Pons (tissue), 1 donor: ENCODE data around the gene RAC3.

Source experiments
- DNase-seq: peaks from one replicate; pipeline ENCODE4 v3.0.0-alpha.2; 2016; ENCODE audit warnings: low spot score

RAC3 gene

DNA sequence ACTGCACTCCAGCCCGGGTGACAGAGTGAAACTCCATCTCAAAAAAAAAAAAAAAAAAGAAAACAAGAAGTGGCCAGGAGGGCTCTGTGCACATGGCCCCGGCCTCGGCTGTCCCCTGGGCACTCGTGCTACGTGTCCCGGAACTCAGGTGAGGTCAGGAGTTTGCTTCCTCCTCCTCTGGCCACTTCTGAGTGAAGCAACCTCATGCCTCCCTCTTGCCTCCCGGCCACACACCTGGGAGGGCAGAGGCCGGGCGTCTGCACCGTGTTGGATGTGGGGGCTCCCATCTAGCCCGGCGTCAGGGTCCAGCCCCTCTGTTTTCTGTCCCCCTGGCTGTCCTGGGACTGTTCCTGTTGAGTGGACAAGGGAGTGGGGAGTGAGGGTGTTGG is 31.9 kb upstream of the RAC3 start:
- no peak for DNase-seq

DNA sequence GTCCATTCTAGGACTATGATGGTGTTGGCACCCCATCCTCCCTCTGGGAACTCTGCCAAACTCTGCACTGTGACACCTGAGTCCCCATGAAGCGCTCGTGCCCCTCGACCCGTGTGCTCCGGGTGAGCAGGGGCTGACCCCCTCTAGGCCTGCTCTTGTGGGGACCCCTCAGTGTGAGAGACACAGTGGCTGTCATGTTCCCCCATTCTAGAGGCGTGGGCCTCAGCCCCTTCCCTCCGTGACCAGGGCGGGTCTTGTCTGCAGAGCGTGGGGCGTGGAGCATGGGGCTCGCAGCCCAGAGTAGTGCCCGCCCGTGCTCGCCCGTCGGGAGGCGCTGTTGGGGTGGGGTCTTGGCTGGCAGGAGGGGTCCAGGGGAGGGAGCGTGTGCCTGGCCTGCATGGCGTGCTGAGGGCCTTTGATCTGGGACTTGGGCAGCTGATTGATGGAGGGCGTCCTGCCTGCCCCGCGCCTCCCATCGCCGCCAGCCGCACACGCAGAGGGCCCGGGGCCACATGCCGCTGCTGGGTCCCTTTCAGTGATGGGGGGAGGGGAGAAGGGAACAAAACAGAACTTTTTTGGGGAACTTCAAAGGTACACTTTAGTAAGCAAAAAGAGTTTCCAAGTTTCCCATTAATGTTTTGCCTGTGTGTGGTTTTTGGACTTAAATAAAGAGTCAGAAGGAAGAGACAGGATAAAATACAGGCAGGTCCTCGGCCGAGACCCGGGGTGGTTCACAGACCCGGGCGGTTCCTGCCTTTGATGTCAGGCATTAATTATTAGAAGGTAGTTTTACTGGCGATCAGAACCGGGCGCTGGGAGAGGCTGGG is 31.3 kb upstream of the RAC3 start:
- DNase-seq = no peak

DNA sequence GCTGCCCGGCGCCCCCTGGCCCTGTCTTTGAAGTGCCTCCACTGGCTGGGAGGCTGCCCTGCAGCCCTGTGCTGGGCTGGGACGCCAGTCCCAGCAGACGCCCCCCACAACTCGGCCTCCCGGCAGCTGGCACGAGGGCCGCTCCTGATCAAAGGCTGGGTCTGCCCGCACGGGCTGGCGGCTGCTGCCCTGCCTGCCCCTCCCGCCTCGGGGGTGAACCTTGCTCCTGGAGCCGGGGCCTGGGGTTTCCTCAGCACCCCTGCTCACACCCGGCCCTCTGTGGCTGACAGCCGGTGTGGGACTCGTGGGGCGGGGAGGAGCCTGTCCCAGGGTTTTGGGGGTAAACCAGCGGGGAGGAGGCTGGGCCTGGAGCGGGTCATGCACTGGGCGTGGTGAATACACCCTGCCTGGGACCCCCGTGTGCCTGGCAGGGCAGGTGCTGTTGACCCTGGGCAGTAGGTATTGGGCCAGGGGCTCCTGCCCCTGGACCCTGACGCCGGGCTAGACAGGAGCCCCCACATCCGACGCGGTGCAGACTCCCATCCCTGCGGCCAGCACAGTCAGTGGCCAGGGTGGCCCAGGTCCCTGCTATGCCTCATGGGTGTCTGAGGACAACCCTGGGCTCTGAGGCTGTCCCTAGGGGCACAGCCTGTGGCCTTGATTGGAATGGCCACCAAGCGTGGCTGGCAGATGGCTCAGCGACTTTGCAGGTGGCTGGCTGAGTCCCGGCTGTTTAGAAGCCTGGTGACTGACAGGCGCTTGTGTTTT is 30.5 kb upstream of the RAC3 start:
- no peak for DNase-seq

DNA sequence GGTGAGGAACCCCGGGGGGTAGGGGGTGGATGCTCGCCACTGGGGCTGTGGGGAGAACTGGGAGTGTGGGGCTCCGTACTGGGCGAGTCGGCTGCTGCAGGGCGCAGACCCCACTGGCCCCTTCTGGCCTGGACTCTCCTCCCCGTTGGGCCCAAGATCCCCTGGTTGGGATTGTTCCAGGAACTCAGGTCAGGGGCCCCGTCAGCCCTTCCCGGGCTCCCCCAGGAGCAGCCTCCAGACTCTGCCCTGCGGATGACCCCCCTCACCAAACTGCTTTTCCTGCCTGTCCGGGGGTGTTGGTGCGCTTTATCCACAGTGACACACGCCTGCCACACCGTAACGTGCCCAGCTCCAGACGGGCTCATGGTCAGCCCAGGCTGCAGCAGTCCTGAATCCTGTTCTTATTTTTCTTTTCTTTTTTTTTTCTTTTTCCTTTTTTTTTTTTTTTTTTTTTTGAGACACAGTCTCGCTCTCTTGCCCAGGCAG is 29.9 kb upstream of the RAC3 start:
- DNase-seq = no peak

DNA sequence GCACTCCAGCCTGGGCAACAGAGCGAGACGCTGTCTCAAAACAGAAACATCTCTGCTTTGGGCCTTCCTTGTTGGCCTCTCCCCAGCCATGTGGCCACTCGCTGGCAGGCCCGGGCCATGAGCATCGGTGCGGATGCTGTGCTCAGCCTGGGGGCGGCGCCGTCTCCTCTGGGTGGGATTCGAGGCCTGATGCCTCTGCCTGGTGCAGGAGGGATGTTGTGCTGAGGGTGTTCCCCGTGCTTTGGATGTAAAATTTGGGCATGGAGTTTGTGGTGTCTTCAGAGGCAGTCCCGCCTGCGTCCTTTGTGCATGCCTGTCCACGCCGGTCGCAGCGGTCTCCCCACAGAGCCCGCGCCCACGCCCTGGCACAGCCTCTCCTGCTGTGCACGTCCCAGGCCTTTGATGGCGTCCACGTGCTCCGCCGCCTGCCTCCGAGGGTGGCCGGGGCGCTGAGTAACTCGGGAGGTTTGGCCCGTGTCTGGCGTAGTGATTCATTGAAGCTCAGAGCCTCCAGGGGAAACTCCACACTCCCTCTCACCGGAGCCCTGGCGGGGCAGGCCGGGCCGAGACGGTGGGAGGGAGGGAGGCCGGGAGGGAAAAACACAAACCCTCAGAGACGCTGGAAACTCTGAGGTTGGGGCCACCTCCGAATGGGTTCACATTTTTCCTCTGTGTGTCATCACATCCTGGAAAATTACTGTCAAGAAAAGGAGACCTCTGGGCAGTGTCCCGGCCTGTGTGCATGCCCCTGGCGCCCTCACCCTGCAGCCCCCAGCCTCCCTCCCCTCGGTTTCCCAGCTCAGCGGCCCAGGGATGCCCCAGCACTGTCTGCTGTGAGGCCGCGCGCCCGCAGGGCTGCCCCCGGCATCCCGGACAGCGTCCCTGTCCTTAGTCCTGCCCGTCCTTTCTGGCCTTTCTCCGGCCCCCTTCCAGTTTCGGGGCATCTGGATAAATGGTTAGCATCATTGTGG is 27.8 kb upstream of the RAC3 start:
- no peak for DNase-seq

DNA sequence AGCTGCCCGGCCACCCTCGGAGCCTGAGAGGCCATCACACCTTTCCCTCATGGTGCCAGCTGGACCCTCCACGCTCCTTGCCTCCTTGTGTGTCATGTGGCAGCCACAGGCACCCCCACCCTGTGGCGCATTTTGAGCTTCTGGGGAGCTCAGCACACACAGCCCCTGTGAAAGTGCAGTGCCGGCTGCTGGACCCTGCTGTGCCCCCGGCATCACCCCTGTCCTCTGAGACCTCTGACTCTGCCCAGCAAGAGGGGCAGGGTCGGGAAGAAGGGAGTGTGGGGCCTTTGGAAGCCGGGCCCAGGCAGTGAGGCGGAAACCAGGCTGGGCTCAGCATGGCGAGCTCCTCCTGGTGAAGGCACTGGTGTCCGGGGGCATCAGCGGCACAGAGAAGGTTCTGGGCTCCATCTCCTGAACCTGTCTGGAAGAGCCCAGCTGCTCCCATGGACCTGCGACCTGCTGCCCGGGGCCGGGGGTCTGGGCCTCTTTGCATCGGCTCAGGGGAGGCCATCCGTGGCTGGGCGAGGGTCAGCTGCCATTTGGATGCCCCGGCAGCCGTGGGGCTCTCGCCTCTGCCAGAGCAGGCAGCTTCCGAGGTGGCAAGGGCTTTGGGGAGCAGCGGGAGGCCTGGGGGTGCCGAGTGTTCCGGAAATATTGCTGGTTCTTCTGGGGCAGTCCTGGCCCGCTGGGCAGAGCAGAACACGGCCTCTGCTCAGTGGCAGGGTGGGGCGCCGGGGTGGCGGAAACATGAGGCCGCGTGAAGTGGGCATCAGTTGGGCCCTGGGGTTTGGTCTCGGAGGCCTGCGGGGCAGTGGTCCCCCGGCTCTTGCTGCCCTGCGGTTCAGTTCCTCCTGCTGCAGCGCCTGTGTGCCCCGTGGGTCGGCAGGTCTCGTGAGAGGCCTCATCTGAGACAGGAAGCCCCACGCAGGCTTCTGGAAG is 26.7 kb upstream of the RAC3 start:
- no peak for DNase-seq

DNA sequence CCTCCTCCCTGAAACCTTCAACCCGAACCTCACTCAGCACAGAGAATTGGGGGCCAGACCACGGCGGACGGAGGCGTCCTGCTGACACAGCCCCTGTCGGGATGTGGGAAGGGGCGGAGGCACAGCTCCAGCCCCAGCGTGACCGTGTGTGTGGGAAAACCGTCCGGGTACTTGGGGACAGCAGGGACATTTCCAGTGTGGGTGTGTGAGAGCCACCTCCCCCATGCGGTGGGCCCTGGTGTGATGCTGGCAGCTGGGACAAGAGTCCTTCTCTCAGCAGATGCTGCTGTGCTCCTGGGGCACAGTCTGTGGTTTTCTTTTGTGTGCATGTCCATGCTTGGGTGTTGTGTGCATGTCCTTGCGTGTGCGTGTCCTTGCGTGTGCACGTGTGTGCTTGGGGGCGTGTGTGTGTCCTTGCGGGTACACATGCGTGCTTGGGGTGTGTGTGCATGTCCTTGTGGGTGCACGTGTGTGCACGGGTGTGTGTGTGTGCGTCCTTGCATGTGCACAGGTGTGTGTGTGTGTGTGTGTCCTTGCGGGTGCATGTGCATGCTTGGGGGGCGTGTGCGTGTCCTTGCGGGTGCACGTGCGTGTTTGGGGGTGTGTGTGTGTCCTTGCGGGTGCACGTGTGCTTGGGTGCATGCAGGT is 25.7 kb upstream of the RAC3 start:
- no peak for DNase-seq

DNA sequence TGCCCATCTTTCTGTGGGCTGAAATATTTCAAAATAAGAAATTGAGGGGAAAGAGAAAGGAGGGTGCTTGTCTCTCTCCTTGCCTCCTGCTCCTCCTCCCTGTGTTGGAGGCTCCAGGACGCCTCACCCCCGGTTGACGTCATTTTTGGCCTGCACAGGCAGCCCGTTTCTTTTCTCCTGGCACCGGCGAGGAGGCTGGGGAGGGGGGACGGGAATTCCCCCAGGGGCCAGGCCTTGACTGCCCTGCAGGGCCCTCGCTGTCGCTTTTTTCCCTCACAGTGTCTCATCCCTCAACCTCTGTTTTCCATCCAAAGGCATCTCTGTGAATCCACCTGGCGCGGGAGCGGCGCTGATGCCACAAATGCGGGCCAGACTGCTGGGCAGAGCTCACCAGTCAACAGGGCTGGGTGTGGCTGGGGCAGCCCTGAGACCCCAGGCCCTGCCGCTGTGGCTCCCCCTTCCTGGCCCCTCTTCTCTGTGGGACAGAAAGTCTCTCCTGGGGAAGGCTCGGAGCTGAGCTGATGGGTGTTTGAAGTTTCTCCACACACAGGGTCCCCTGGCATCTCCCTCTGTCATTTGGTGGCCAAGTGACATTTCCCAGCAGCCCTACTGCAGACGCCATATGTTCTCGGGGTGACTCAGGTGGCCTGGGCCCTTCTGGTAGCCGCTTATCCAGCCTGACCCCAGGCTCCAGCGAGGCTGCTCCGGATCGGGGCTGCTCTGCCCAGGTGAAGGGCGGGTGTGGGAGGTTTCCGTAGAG is 24.8 kb upstream of the RAC3 start:
- DNase-seq = no peak

DNA sequence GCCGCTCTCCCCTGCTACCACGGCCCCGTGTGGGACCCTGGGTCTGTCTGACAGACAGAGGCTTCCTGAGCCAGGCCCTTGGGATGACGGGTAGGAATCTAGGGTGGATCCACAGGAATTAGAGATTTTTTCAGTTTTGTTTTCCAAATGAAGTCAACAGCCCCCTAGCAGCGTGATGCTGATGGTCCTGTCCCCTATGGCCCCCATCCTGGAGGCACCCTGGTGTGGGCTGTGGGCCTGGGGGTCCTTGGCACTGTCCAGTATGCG is 24.3 kb upstream of the RAC3 start:
- no peak for DNase-seq

DNA sequence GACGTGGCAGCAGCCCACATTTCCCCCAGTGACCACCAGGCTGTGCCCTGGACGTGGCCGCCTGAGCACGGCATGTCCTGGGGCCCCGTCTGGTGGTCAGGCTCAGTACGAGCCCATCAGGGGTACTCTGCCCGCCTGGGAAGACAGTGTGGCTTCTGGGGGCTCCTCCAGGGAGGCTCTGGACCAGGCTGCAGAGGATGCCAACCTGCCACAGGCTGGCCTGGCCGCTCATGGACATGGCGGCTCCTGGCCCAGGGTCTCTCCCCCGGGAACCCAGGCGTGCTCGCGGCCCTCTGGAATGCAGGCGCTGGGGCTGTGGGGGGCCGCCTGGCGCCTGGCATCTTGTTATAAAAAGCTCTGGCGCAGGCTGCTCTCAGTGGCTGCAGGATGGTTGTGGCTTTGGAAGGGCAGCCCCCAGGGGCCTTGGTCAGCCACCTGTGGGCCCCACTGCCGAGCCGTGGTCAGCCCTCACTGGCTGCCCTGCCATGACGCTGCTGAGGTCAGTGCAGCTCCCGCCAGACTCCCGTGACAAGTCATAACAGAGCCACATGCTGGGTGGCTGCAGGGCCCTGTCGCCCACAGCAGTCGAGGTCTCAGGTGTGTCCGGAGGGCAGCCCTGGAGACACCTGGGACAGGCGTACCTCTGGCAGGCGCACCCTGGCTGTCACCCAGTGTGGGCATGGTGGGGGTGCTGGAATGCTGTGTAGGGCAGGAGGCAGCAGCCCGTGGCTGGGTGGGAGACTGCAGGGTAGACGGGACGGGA is 23.8 kb upstream of the RAC3 start:
- no peak for DNase-seq

DNA sequence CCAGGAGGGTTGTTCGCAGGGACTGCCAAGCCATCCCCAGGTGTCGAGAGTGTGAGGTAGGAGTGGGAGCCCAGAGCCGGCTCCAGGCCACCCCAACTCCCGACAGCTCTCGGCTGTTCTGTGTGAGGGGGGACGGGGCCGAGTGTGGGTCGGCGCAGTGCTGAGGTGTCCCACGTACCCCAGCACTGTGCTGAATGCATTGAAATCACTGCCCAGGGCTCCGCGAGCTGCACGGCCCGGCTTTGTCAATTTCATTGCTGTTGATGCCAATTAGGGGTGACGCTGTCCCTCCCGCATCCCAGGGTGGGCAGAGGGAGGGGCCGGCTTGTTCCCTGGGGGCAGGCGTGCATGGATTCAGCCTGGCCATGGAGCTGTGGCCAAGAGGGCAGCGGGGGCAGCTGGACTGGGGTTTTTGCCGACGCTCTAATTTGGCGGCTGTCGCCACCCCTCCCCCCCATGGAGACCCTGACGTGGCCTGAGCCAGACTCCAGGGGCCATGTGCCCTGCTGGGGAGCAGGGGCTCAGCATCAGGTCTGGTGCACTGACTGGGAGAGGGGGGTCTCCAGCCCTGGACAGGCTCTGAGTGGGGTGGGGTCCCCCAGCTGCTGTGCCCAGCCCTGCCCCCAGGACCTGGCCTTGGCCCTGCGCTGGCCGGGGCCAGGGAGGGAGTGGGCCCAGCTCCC is 23.1 kb upstream of the RAC3 start:
- DNase-seq = no peak

DNA sequence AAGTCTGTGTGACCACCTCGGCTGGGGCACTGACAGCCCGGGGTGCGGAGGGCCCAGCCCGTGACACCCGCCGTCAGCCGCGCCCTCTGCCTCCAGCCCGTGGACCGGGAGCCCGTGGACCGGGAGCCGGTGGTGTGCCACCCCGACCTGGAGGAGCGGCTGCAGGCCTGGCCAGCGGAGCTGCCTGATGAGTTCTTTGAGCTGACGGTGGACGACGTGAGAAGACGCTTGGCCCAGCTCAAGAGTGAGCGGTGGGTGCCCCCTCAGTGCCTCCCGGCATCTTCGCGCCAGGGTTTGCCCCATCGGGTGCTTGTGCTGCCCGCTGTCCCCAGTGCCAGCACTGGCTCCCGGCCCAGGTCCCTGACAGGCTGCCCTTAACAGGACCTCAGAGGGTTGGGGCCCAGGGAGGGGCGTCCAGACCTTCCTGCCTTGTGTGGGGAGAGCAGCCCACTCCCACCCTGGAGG is 22.5 kb upstream of the RAC3 start:
- no peak for DNase-seq

DNA sequence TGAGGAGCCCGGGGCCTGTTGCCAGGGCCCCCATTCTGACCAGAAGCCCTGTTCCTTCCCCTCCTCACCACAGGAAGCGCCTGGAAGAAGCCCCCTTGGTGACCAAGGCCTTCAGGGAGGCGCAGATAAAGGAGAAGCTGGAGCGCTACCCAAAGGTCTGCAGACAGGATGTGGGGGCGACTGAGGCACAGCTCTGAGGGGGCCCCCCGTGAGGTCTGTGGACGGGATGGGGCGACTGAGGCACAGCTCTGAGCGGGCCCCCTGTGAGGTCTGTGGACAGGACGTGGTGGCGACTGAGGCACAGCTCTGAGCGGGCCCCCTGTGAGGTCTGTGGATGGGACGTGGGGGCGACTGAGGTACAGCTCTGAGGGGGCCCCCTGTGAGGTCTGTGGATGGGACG is 22.1 kb upstream of the RAC3 start:
- DNase-seq = no peak

DNA sequence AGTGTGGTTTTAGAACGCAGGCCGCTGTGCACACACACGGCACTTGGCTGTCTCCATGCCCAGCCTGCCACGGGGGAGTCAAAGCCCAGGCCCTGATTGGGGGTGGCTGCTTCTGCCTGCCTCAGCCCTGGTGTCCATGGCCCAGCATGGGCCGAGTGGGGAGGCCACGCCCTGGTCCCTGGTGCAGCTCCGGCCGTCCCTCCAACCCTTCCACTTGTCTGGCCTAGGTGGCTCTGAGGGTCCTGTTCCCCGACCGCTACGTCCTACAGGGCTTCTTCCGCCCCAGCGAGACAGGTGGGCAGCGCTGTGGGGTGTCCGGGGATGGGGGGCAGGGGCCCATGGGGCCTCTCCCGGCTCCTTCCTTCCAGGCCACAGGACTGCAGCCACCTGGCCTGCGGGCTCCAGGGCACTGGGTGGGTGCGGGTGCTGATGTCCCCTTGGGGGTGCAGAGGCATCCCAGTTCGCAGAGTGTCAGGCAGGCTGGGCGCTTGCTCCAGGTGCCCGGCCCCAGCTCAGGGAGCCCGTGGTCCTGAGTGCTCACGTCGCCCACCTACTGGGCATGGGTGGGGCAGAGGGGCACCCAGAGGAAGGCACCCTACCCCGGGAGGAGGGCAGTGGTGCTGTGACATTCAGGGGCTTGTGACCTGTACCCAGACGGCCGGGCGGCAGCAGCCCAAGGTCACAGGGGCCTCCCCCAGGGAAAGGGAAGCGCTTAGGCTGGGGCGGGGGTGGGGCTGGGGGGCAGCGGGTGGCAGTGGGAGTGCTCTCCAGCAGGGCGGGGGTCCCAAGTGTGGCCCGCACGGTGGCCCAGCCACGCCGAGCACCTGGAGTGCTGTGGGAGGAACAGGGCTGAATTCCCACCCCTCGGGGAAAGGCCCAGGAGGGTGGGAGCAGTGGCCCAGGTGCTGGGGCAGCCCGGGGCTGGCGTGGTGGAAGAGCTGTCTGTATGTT is 20.6 kb upstream of the RAC3 start:
- no peak for DNase-seq

DNA sequence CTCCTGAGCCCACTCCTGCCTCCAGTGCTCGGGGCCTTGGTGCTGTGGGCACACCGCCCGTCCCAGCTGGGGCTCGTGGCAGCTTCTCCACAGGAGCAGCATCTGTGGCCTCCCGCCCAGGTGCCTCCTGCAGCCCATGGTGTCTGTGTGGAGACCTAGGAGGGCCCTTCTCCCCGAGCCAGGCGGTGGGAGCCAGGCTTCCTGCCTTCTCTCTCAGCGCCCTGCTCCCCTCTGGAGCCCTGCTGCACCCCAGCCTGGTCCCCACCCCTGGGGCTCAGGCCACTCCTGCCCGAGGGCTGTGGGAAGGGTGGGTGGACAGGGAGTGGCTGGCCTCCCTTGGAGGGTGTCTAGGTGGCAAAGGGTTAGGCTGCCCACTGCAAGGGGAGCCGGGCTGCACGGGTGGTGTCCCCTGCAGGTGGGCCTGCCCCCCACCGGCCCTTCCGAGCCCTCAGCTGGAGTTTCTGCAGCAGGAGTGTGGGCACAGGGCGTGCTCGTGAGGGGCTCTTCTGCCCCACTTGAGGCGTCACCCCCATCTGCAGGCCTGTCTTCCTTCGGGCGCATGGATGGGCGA is 19.8 kb upstream of the RAC3 start:
- no peak for DNase-seq

DNA sequence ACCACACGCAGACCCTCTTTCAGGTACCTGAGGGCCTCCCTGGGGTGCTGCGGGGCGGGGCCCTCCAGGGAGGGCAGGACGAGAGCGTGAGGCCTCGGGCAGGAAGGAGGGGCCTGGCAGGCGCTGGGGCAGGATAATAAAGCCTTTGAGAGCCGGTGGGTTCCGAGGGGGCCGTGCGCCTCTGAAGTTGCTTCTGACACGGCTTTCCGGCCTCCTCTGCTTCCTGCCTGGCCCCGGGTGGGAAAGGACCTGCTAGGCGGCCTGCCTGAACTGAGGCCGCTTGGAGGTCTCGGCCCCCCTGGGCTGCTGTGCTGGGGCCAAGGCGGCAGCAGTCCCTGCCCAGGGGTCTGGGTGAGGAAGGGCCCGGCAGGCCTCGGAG is 19.2 kb upstream of the RAC3 start:
- no peak for DNase-seq

DNA sequence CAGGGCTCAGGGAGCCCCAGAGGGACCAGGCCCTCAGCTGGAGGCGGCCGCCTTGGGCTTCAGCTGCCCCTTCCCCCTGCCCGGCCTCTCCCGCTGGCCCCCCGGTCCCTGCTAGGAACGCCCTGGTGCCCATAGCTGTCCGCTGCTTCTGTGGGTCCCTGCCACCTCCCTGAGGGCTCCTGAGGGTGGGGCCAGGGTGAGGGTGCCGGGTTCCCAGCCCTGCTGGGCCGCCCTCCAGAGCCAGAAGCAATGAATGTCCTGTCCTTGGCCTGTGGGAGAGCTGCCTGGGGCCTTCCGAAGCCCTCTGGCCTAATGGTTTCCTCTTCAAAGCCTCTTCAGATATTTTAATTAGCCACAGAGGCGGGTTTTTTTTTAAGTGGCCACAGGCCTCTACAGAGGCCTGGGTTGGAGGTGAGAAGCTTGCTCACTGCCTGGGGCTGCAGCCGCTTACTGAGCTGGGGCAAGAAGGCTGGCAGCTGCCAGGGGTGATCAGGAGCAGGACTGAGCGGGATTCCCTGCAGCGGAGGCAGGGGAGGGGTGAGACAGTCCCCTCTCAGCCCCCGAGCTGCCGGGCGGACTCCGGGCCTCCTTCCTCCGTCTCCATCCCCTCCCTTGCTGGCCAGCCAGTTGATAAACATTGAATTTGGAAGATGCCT is 18.7 kb upstream of the RAC3 start:
- no peak for DNase-seq
